HL-60 (cell line): Measurements from ENCODE around the gene GALNT17.

Experiments used
- CTCF ChIP-seq: IDR thresholded peaks from one replicate; pipeline ENCODE4 v1.5.1; 2011; ENCODE audit warnings: low read length, control low read depth, inconsistent platforms; ENCODE audit not compliant: insufficient read depth
- POLR2AphosphoS5 ChIP-seq: IDR thresholded peaks from 2 replicates; pipeline ENCODE4 v1.6.1; 2012; ENCODE audit warnings: low read depth

GRCh38 chr7:71206184-71206583, 74.2 kb downstream of the GALNT17 start:
- no peak for TF ChIP-seq CTCF
- TF ChIP-seq POLR2AphosphoS5 = no peak
